HG03135 (cell line): Measurements from ENCODE around the gene CYP2E1.
"Not testable (repeated sequence)": the region's sequence is repeated elsewhere in the genome, so short reads cannot be mapped to it uniquely, and the experiment has no call there.

Experiments used
- ATAC-seq: cut with Tn5 transposase; IDR thresholded peaks from one replicate; pipeline ENCODE4 v1.9.1; 2021; ENCODE audit warnings: mild to moderate bottlenecking, moderate library complexity; ENCODE audit not compliant: unreplicated experiment

Gene CYP2E1

DNA sequence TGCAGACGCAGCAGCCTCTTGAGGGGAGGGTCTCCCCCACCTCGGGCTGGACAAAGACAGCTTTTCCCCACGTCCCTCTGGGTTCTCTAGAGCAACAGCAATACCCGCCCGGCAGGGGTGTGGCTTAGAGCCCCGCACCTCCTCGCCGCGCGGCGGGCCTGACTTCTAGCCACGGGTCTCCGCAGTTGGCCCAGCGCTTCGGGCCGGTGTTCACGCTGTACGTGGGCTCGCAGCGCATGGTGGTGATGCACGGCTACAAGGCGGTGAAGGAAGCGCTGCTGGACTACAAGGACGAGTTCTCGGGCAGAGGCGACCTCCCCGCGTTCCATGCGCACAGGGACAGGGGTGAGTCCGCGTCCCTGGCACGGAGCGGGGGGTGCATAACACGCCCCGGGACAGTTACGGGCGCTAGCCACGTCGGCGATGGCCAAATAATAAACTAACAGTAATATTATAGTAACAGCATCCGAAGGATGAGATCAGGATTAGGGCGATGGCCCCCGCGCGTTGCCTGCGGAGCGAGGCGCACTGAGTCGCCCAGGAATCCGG, 1.2 kb downstream of the CYP2E1 start:
- ATAC-seq, result no peak

DNA sequence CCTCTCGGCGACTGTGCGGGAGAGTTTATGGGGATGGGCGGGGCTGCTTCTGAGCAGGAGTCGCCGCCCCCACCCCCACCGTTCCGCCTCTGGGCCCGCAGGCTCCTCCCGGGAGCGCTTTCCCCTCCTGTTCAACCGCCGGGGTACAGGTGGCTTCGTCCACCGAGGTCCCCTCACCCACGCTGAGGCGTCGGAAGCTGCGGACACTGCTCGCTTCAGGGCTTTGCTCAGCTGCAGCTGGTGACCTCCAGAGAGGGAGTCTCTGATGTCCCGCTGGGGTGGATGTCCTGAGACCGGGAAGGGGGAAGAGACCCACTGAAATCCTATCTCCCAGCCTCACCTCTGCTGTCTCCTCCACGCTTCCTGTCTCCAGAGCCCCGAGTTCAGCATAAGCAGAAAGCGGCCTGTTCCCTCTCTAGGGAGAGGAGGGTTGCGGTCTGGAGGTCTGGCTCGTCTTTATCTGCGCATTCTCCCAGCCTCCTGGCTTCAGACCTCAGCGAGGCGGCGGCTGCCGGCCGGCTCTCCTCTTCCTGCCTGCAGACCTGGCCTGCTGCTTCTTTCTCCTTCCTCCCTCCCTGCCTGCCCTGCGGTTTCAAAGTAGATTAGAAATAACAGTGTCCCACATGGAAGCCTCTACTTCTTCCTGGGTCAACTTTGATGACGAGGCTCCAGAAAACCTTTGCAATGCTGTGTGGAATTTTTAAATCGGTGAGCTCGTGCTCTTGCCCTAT, 1.8 kb downstream of the CYP2E1 start:
- no peak for ATAC-seq

DNA sequence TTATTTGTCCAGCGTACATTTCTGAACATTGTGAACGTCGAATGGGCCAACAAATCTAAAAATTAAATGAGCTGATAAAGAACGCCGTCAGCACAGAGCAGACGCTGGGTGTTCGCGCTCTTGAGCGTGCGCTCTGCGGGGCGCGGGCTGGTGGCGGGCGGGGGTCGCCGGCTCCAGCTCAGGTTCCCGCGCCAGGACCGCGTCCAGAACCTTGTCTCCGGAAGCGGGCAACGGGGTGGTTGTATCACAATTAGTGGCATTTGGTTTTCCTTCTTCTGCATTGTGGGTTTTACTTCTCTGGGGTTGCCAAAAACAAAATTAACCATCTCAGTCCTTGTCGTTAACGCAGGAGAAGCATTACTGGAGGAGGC, 2.4 kb downstream of the CYP2E1 start:
- ATAC-seq, result no peak

DNA sequence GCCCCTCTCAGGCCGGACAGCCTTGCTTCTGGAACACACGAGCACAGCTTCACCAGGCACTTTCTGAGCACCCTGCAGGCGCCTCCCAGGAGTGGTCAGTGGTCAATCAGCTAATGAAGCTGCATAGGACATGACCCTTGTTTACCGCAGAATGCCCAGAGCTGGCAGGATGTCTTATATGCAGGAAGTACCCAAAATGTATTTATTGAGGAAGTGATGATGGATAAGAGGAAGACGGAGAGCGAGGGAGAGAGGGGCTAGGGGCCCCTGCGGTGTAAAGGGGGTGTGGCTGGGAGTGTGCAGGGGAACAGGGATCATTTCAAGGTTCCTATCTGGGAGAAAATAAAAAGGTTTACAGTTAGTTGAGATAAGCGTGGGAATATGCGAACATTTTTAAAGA, 3.3 kb downstream of the CYP2E1 start:
- ATAC-seq, result no peak

DNA sequence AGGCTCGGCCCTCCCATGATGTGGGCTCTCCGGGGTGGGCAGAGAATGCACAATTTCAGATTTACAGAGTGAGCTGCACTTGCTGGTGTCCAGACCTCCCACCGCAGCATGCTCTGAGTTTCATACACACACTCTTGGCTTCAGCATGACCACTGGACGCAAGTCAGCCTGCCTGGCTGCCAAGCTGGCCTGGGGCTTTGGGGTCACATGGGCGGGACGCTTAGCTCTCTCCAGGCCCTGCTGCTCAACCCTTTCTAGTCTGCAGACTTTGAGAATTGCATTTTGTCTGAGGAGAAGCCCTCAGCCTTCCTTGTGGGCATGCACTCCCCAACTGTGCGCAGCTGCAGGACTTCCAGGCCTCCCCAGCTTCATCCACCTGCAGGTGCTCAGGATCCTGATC, 5.7 kb downstream of the CYP2E1 start:
- ATAC-seq, result no peak

DNA sequence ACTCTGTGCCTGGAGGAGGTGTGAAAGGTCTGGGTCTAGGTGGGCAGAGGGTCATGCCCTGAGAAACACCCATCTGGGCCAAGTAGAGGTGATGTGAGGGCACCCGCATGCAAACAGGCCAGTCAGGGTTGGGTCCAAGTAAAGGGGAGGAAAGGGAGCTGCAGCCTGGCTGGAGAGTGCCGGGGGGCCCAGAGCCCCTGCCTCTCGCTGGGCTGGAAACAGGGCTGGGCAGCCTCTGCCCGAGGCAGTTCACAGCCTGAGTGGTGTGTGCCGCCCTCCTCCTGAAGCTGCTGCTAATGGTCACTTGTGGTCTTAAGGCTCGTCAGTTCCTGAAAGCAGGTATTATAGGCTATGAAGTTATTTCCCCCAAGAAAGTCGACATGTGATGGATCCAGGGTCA, 7.3 kb downstream of the CYP2E1 start:
- no peak for ATAC-seq

DNA sequence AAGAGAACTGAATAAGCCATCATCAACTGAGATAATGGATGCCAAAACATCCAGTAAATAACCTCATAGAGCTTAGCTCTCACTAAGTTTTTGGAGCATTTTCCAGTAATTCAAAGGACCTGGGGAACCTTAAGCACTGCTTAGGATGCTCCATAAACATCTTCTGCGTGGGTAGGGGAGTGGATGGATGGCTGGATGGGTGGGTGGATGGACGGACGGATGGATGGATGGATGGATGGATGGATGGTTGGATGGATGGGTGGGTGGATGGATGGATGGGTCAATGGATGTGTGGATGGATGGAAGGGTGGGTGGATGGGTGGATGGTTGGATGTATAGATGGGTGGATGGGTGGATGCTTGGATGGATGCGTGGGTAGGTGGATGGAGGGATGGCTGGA, 9.0 kb downstream of the CYP2E1 start:
- no peak for ATAC-seq

DNA sequence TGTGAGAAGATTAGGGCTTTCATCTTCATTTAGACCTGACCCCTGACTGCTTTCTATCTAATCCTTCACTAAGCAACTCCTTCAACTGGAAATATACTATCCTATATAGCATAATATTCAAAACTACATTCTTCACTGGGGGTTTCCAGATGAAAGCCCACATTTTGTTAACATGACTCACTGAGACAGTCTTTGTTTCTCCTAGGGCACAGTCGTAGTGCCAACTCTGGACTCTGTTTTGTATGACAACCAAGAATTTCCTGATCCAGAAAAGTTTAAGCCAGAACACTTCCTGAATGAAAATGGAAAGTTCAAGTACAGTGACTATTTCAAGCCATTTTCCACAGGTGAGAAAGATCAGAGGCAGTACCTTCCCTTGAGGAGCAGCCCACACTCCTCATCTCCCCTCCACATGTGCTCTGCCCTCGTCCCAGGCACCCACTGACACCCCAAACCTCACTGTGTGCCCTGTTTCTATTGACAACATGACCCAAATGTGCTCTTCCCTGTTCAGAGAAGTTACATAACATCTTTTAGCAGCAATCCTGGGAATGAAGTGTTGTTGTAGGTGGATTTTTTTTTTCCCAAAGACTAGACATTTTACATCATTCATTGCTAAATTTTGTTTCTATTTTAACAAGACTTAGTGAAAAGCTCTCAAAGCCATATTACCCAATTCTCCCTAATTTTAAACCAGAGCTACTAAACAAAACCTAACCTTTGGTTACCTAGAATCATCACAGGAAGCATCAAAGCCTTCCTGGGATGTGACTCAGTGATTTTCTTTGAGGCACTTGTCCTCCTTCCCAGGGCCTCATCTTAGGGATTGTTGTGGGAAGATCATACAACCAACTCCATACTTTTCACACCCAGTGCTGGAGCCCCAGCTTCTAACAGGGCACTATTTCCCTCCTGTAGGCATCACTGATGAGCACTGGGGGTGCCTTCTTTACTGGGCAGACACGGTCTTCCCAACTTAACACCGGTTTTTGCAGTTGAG, 10.7 kb downstream of the CYP2E1 start:
- ATAC-seq, result no peak

DNA sequence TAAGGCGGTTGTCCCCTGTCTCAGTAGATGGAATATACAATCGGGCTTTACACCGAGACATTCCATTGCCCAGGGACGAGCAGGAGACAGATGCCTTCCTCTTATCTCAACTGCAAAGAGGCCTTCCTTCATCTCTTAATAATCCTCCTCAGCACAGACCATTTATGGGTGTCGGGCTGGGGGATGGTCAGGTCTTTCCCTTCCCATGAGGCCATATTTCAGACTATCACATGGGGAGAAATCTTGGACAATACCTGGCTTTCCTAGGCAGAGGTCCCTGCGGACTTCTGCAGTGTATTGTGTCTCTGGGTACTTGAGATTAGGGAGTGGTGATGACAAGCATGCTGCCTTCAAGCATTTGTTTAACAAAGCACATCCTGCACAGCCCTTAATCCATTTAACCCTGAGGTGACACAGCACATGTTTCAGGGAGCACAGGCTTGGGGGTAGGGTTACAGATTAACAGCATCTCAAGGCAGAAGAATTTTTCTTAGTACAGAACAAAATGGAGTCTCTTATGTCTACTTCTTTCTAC, 14.3 kb downstream of the CYP2E1 start:
- ATAC-seq, result not testable (repeated sequence)

DNA sequence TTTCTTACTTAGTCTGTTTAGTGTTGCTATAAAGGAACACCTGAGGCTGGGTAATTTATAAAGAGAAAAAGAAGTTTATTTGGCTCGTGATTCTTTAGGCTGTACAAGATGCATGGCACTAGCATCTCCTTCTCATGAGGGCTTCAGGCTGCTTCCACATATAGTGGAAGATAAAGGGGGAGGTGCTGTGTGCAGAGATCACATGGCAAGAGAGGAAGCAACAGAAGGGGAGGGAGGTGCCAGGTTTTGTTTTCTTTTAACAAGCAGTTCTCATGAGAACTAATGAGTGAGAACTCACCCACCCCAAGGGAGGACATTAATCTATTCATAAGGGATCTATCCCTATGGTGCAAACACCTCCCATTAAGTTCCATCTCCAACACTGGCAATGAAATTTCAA, 17.3 kb downstream of the CYP2E1 start:
- no peak for ATAC-seq

DNA sequence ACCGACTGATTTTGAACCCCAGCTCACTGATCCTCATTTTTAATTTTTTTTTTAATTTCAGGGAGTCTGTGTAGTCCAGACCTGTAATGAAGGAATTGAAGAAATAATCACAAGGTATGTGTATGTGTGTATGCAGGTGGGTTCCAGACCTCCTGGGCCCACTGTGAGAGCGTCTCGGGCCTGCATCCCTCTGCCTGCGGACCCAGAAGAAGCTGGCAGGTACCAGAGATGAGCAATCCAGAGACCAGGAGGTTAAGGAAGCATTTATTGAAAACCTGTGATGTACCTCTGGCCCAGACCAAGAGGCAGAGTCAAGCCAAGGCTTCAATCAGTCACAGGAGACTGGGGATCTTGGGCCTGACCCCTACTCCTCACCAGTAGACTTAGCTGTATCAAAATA, 27.4 kb downstream of the CYP2E1 start:
- ATAC-seq, result no peak

DNA sequence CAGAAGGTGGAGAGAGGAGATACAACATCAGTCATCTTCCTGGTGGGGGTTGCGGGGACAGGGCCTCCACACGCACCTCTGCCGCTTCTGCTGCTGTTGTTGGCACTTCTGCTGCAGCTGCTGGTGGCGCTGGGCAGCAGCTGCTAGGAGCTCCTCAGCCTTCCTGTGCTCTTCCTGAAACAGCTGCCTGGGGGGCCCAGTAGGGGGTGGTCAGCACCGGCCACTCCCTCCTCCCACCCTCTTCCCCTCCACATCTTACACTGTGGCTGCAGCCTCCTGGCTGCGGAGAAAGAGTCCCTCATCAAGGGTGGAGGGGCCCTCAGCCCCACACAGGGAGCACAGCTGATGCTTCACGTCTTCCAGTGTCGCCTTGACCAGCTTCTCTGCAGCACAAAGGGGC, 28.4 kb downstream of the CYP2E1 start:
- ATAC-seq, result no peak

DNA sequence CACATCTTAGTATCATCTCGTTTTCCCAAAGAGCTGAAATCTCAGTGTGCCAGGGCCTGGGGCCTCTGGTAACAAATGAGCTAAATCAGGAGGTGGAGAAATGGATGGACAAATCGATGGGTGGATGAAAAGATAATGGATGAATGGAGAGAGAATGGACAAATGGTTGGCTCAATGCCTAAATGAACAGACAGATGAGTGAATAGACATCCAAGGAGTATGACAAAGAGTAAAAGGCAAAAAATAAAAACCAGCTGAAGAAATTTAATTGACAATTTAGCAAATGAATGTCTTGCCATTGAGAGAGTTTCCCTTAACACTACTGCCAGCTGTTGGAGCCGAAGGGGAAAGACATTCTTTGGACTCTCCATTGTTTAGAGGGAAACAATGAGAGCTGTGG, 30.2 kb downstream of the CYP2E1 start:
- ATAC-seq, result no peak

DNA sequence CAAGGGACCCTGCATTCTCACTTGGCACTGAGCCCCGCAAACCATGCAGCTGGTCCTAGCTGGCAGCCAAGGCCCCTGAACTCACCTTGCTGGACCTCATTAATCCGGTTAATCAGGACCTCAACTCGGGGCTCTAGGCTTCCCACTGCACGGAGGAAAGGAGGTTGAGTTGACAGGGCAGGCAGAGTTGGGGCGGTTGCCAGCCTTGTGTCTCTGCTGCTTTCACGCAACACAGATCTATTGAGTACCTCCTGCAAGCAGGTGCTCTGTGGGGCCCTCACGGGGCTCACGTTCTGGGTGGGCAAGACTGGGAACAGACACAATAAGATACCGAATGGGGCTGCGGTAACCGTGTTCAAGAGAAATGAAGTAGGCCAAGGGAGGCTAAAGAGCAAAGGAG, 32.1 kb downstream of the CYP2E1 start:
- ATAC-seq, result no peak

DNA sequence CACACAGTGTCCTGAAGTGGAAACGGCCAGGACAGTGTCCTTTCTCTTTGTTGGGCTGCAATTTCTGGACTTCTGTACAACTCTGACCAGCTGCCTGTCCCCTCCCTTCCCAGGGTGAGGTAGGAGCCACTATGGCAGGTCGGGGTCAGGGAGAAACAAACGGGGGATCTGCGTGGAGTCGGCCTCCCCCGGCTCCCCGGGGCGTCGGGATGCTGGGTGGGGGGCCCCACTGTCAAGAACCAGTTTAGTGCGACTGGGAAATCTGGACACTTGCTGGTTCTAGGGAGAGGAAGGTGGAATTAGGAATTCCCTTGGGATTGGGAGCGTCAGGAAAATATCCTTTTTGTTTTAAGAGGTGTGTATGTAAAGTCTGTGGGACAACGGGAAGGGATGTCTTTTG, 37.7 kb downstream of the CYP2E1 start:
- ATAC-seq, result no peak

DNA sequence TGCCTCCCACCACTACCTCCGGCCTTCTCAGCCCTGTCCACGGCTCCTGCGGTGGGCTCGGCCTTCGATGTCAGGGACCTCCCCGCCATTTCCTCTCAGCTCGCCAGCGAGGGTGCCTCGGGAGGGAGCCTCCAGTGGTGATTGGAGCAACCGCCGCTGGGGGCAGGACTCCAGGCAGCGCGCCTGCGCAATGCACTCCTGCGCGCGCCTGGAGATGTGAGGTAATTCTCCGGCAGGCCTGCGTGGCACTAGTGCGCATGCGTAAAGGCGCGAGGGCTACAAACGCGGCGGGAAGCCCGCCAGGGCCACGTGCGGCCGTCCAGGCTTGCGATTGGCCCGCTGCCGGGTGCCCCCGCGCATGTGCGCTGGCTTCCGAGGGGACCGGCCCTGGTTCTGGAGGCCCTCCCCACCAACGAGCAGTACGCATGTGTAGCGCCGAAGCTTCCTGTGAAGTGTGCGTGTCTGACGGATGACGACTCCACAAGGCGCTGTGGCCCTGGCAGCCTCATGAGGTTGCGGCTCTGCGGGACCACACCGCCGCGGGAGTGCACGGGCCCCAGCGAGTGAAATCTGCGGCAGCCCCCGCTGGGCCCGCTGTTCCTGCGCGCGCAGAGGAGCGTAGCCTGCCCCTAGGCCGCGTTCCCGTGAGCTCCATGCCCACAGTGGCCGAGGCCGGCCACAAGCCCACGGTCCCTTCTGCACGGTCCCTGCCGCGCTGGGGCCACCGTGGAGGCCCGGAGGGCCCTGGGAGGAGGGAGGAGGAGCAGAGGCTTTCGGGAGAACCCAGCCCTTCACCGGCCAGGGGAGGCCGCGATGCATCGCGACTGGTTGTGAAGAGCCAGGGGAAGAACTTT, 38.5 kb downstream of the CYP2E1 start, which contains the start of gene SYCE1:
SYCE1 (minus strand) TSS at position 143 of the 854 bp plus-strand sequence; CDS start at position 89, 54 bp downstream.
- no peak for ATAC-seq

DNA sequence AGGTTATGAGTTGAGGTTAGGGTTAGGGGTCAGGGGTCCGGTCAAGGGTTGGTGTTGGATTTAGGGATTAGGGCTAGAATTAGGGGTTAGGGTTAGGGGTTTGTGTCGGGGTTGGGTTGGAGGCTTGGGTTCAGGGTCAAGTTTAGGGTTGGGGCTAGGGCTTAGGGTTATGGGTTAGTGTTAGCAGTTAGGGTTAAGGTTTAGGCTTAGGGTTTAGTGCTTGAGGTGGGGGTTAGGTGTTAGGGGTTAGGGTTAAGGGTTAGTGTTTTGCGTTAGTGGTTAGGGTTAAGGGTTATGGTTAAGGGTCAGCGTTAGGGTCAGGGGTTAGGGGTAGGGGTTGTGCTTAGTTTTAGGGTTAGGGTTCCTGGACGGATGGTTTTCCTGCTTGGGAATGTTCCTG, 40.0 kb downstream of the CYP2E1 start:
- ATAC-seq, result no peak

DNA sequence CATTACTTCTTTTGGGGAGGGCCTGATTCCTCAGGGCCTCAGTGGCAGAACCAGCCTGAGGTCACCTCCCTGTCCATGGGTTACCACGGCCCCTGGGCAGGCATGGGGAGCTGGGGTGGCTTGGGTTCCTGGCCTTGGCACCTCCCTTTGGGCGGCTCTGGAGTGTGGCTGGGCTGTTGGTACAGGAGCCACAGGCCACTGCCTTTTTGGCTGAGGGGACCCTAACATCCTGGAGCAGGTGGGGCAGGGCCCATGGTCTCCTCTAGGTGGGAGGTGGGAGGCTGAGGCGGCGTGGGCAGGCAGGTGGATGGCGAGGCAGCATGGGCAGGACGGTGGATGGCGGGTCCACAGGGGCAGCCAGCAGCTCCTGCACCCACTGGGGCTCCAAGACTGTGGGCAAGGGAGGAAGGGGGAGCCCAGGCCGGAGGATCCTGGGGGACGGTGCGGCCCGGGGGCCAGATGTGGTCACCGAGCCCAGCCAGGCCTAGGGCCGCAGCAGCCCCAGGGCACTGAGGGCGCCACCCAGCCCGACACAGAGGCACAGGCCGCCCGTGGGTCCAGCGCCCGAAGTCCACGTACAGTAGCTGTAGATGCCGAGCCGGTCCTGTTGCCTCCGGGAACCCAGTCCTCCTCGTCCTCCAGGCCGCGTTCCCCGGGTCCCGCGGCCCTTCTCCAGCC, 40.6 kb downstream of the CYP2E1 start:
- no peak for ATAC-seq

DNA sequence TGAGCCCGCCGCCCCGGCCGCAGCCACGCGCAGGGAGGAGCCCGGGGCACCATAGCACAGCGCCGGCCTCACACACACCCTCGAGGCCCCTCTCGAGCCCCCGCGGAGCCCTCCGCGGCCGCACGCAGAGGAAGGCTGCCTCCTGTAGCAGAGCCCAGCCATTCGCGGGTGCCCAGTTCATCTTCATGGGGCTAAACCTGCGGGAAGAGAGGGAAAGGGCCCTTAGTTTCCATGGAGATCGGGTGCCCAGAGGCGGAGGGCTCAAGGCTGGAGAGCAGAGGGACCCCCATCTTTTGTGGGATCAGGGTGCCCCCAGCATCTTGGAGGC, 41.1 kb downstream of the CYP2E1 start:
- no peak for ATAC-seq
